ENCODE measurements around the gene ZNF680.
"Not testable (repeated sequence)": the region's sequence is repeated elsewhere in the genome, so short reads cannot be mapped to it uniquely, and the experiment has no call there.

ZNF680 gene

DNA sequence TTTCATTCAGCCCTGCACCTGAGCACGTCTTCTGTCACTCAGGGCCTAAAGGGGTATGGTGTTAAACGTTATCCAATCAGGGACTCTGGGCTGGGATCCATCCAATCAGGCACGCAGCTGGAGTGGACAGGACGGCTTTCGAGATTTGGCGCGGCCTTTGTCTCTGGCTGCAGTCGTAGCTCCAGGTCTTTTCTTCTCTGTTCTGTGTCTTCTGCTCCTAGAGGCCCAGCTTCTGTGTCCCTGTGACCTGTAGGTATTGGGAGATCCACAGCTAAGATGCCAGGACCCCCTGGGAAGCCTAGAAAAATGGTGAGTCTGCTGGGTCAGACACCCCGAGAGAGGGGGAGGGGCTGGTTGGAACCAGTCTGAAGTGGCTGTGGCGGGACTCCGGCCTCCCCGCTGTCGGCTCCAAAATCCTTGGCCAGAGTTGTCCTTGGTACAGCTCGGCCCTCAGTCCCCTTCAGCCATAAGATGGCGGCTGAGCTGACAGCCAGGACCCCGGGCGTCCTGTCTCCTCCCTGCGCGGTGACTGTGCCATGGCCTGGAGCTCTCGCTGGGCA is 11.7 kb upstream of the ZNF680 start:
- peak overlapping the region; percentile 43 for H3K4me3 ChIP-seq (replicated peaks; ENCODE audit: low read depth, low read length)
- TF ChIP-seq, protein P1, sequence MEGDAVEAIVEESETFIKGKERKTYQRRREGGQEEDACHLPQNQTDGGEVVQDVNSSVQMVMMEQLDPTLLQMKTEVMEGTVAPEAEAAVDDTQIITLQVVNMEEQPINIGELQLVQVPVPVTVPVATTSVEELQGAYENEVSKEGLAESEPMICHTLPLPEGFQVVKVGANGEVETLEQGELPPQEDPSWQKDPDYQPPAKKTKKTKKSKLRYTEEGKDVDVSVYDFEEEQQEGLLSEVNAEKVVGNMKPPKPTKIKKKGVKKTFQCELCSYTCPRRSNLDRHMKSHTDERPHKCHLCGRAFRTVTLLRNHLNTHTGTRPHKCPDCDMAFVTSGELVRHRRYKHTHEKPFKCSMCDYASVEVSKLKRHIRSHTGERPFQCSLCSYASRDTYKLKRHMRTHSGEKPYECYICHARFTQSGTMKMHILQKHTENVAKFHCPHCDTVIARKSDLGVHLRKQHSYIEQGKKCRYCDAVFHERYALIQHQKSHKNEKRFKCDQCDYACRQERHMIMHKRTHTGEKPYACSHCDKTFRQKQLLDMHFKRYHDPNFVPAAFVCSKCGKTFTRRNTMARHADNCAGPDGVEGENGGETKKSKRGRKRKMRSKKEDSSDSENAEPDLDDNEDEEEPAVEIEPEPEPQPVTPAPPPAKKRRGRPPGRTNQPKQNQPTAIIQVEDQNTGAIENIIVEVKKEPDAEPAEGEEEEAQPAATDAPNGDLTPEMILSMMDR (IDR thresholded peaks at IDR 0.05; ENCODE audit: low read length, missing control alignments) = no peak
- DNase-seq (ENCODE audit: low read depth) = peak; percentile 57

DNA sequence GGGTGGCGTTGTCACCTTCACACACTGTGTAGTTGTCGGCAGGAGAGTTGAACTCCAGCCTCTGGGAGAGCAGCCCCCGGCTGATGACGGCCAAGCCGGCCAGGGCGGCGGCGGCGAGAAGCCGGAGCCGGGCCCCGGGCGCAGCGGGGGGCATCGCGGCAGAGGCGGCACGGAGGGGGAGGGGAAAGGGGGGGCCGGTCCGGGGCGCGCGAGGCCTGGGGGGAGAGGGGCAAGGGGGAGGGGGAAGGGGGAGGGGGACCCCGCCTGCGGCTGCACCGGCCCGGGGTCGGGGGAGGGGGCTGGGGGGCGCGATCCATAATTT is 7.4 kb upstream of the ZNF680 start:
- not testable (repeated sequence) for DNase-seq (ENCODE audit: low read depth)
- H3K4me3 ChIP-seq (replicated peaks; ENCODE audit: low read depth, low read length) = peak overlapping the region; percentile 36

DNA sequence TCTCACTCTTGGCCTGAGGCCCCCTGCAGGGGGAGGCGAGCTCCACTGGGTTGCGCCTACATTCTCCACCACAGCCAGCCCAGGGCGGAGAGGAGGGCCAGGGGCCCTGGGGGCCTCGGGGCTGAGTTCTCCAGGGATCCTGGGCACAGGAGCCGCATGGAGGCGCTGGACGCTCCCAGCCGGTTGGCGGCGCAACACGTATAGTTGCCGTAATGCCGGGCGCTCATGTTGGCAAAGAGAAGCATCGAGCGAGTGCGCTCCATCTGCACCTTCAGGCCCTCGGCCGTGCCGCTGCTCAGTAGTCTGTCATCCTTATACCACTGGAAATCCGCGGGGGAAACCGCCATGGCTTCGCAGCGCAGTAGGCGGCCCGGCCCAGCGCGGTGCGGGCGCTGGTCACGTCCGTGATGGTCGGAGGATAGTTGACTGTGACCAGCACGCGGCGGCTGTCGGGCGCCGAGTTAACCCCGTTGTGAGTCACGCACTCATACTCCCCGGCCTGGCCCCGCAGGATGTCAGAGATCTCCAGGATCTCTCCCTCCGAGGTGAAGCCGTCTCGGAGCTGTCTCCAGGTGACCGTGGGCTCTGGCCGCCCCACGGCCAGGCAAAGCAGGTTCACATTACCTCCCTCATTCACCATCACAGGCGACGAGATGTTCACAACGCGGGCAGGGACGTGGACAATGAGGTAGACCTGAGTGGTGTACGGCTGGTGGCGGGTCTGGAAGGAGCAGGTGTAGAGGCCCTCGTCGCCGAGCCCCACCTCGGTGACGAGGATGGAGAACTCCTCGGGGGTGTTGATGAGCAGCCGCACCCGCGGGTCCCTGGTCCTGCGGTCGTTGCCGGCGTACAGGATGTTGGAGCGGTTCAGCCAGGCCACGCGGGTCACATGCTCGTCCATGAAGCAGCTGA is 6.8 kb upstream of the ZNF680 start:
- peak overlapping the region; percentile 36 for H3K4me3 ChIP-seq (replicated peaks; ENCODE audit: low read depth, low read length)
- TF ChIP-seq, protein P1 (IDR thresholded peaks at IDR 0.05; ENCODE audit: low read length, missing control alignments) = peak; percentile 35
- peak; percentile 51 for DNase-seq (ENCODE audit: low read depth)

DNA sequence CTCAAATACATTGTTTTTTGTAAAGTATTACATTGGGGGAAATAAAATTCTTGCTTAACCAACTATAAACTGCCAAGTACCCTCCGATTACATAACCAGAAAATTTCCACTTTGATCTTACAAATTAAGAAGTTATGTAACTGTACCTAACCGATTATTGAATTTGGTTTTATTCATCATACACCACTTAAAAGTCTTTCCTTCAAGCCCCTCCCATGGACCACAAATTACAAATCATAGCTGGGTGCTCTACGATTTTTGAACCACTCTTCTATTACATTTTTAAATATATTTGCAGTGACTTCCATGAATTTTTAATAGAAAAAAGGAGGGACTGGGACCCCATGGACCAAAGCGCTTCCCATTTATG is 630 bp downstream of the ZNF680 start:
- TF ChIP-seq, protein P1 (IDR thresholded peaks at IDR 0.05; ENCODE audit: low read length, missing control alignments) = no peak
- peak; percentile 21 for DNase-seq (ENCODE audit: low read depth)
- H3K4me3 ChIP-seq (replicated peaks; ENCODE audit: low read depth, low read length) = peak overlapping the region; percentile 98

DNA sequence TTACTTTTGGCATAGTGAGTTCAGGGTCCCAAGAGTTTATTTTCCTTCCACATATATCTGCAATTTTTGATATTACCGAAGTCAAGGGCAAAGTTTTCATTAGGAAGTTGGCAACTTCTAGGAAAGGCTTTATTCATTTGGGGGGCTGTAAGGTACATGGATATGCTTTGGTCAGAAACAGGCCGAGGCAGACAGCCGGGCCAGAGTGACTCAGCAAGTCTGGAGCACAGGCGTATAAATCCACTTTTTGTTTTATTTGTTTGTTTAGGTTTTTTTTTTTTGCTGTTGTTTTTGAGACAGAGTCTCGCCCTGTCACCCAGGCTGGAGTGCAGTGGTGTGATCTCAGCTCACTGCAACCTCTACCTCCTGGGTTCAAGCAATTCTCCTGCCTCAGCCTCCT is 3.7 kb downstream of the ZNF680 start:
- TF ChIP-seq, protein P1 (IDR thresholded peaks at IDR 0.05; ENCODE audit: low read length, missing control alignments) = no peak
- peak; percentile 61 for DNase-seq (ENCODE audit: low read depth)
- no peak overlapping the region for H3K4me3 ChIP-seq (replicated peaks; ENCODE audit: low read depth, low read length)

DNA sequence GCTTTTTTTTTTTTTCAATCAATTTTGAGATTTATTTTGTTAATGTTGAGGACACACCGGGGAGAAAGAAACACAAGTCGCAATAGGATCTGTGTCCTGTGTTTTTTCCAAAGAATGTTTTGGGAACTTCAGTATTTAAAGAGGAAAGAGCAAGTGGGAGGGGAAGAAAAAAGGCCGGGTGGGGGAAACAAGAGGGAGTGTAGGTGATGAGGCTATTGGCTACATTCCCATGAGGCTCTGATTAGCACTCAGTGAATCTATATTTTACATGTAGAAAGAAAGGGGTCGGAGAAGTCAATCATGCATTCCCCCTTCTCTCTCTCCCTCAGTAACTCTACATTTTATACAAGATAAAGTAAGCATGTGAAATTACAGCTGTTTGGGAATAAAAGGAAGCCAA is 4.1 kb downstream of the ZNF680 start:
- peak; percentile 49 for DNase-seq (ENCODE audit: low read depth)
- no peak overlapping the region for H3K4me3 ChIP-seq (replicated peaks; ENCODE audit: low read depth, low read length)
- TF ChIP-seq, protein P1 (IDR thresholded peaks at IDR 0.05; ENCODE audit: low read length, missing control alignments) = no peak

DNA sequence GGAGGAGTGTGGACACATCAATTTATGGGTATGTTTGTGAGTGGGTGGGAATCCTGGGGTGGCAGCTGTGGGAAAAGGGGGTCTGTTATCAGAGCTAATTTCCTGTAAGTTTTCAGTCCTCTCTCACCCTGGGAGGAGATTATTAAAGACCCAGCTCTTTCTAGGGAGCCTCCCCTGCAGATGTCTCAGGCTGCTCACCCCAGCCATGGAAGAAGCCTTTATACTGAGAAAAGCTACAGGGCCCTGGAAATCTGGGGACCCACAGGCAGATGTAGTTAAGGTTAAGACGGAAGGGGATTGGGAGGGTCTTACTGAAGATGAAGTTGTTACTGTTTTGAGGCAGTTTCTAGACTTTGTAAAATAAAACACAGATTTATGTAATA is 4.6 kb downstream of the ZNF680 start:
- TF ChIP-seq, protein P1 (IDR thresholded peaks at IDR 0.05; ENCODE audit: low read length, missing control alignments) = no peak
- DNase-seq (ENCODE audit: low read depth) = peak; percentile 3
- H3K4me3 ChIP-seq (replicated peaks; ENCODE audit: low read depth, low read length) = no peak overlapping the region
